Activated CD8-positive, alpha-beta T cell treated with anti-CD3 and anti-CD28 coated beads for 36 hours (primary cell): ENCODE measurements around the gene LRFN2. TPM values are rescaled to one million over a fixed set of nuclear protein-coding genes. Genes with fewer than 3 reads are reported as not detected.

Experiments used
- ATAC-seq: fragments of 200-7000 bp; cut with Tn5 transposase; one replicate; pipeline ENCODE4 v1.10.0; 2021; ENCODE audit warnings: mild to moderate bottlenecking, moderate library complexity
- CTCF ChIA-PET: fragments of 350-600 bp; sonication (Branson Sonifier 250); formaldehyde crosslinking; loops from one replicate; lab custom pipeline; 2021; ENCODE audit warnings: antibody characterized with exemption; lab: Charles Lee
- POLR2A ChIA-PET: fragments of 350-600 bp; sonication (Branson Sonifier 250); formaldehyde crosslinking; loops from one replicate; lab custom pipeline; 2021; ENCODE audit warnings: antibody characterized with exemption; lab: Charles Lee
- DNase-seq: peaks from one replicate; pipeline ENCODE4 v3.0.0-alpha.2; 2020
- H3K27ac Mint-ChIP-seq: one replicate; pipeline ENCODE4 v1.8.0; 2021; ENCODE audit warnings: mild to moderate bottlenecking, mixed read lengths
- H3K27me3 Mint-ChIP-seq: one replicate; pipeline ENCODE4 v1.8.0; 2021; ENCODE audit warnings: mixed read lengths
- H3K36me3 Mint-ChIP-seq: one replicate; pipeline ENCODE4 v1.8.0; 2021; ENCODE audit warnings: low read depth, mixed read lengths
- H3K4me1 Mint-ChIP-seq: one replicate; pipeline ENCODE4 v1.8.0; 2021; ENCODE audit warnings: low read depth, mixed read lengths
- H3K4me3 Mint-ChIP-seq: one replicate; pipeline ENCODE4 v1.8.0; 2021; ENCODE audit warnings: mild to moderate bottlenecking, moderate library complexity, mixed read lengths
- H3K9me3 Mint-ChIP-seq: one replicate; pipeline ENCODE4 v1.8.0; 2021; ENCODE audit warnings: mixed read lengths
- intact Hi-C: fragments of 100-400 bp; cut with micrococcal nuclease; formaldehyde crosslinking; loops from one replicate; pipeline ENCODE4 v1.10.0; 2022
- total RNA-seq, 2 experiments: library from RNA; stranded (reverse); gene quantifications; one replicate each; pipeline ENCODE4 v1.2.3, GENCODE V29; 2021
- TF ChIP-seq, protein P1 (sequence below): fragments of 200-600 bp; IDR thresholded peaks from one replicate; pipeline ENCODE4 v1.8.0; 2022; ENCODE audit warnings: antibody characterized with exemption, mild to moderate bottlenecking

Gene LRFN2
- total RNA-seq, 2 experiments from 2014 or later: not detected

DNA sequence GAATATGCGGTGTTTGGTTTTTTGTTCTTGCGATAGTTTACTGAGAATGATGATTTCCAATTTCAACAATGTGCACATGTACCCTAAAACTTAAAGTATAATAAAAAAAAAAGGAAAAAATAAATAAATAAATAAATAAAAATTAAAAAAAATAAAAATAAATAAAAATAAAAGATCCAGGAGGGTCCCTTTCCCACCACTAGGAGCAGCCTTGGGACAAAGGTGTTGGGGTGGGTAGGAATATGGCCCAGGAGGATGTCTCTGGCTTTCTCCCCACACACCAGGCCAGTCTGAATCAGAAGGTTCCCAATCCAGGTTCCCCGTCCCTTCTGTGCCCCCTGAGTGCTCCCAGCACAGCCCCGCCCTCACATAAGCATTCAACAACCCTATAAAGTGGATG lies 9.5 kb downstream of the LRFN2 start:
- H3K36me3 Mint-ChIP-seq: no peaks in the 10 kb centered on the region
- H3K9me3 Mint-ChIP-seq: no peaks in the 10 kb centered on the region
- DNase-seq (no peak), ATAC-seq (no peak)
- ChIA-PET CTCF (no interaction called here), POLR2A (no interaction called here)
- H3K4me3 Mint-ChIP-seq: no peak overlapping the region
- H3K27ac Mint-ChIP-seq: no peak overlapping the region
- no peaks in the 10 kb centered on the region for H3K4me1 Mint-ChIP-seq
- no peaks in the 10 kb centered on the region for H3K27me3 Mint-ChIP-seq
- intact Hi-C loops: no loop called here
- TF ChIP-seq, protein P1, sequence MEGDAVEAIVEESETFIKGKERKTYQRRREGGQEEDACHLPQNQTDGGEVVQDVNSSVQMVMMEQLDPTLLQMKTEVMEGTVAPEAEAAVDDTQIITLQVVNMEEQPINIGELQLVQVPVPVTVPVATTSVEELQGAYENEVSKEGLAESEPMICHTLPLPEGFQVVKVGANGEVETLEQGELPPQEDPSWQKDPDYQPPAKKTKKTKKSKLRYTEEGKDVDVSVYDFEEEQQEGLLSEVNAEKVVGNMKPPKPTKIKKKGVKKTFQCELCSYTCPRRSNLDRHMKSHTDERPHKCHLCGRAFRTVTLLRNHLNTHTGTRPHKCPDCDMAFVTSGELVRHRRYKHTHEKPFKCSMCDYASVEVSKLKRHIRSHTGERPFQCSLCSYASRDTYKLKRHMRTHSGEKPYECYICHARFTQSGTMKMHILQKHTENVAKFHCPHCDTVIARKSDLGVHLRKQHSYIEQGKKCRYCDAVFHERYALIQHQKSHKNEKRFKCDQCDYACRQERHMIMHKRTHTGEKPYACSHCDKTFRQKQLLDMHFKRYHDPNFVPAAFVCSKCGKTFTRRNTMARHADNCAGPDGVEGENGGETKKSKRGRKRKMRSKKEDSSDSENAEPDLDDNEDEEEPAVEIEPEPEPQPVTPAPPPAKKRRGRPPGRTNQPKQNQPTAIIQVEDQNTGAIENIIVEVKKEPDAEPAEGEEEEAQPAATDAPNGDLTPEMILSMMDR: no peak

DNA sequence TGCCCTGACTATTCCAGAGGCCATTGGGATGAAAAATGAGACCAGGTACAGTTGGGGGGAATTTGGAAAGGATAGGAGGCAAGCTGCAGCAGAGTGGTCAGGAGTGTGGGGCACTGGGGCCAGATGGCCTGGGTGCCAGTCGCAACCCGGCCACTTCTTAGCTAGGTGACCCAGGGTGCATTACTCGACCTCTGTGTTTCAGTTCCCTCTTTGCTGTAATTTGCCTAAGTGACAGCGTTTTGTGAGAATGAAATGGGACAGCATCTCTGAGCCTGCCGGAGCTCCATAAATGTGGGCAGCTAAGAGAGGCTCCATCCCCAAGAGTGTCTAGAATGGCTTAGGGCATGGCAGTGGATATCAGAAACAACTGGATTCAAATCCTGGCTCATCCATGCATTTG lies 13.9 kb downstream of the LRFN2 start:
- ATAC-seq (no peak), DNase-seq (no peak)
- ChIA-PET CTCF (no interaction called here), POLR2A (no interaction called here)
- TF ChIP-seq, protein P1: no peak
- Mint-ChIP-seq H3K27ac (no peak overlapping the region), H3K9me3 (no peaks in the 10 kb centered on the region), H3K36me3 (no peaks in the 10 kb centered on the region), H3K4me1 (no peaks in the 10 kb centered on the region), H3K4me3 (no peak overlapping the region), H3K27me3 (no peaks in the 10 kb centered on the region)
- intact Hi-C loops: no loop called here

DNA sequence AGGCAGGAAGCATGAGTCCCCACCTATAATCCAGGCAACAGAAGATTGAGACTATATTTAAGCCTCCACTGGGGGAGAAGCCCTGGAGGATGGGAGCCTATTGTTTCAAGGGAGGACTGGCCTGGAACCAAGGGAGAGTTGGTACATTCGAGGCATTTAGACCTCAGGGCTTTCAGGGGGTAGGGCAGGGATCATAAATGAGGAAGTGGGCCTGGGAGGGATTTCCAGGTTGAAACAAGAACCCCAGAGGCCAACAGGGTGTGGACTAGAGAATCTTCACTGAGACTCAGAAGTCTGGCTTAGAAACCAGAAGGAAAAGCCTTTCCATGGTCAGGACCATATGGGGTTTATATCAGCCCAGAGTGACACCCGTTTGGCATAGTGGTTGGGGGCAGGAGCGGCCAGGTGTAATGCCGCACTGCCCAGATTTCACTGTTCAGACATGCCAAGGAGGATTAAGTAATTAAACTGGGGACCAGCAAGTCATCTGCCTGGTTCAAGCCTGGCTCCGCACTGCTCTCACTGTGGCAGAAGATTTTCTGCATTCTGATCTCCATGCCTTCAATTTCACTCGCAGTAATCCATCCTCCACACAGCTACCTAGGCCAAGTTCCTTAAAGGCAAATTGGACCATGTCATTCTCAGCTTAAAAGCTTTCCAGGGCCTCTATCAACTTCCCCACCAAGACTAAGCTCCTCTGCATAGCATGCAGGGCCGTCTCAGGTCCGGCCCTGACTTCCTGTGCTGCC lies 17.8 kb downstream of the LRFN2 start:
- Mint-ChIP-seq H3K36me3 (no peaks in the 10 kb centered on the region), H3K4me1 (no peaks in the 10 kb centered on the region), H3K27me3 (no peaks in the 10 kb centered on the region), H3K27ac (no peak overlapping the region), H3K9me3 (no peaks in the 10 kb centered on the region), H3K4me3 (no peak overlapping the region)
- ChIA-PET CTCF (no interaction called here), POLR2A (no interaction called here)
- intact Hi-C loops: no loop called here
- ATAC-seq (no peak), DNase-seq (no peak)
- TF ChIP-seq, protein P1: no peak

DNA sequence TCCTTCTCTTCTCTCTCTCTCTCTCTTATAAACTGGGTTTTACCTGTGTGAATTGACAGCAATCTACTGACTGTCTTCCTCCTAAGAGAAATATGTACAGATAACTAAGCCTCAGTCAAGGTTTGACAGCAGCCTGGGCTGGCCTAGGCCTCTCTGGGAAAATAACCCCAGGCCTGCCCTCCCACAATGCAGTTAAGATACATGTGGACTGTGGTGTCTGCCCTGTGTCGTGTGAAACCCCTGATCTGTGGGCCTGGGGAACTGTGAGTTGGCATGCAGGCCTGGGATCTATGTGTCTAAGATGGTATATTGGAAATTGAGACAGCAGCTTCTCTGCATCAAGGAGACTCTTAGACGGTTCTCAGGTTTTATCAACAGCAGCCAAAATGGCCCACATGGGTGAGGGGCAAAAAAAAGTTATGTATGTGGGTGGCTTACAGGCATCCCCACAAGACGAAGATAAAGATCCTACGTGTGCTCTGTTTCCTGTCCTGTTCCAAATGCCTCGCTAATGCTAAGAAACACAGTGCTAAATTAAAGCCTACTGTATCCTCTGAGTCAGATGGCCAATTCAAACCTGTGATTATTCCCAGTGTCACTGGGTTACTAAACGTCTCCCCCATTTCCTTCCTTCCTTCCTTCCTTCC lies 19.0 kb downstream of the LRFN2 start:
- intact Hi-C loops: no loop called here
- DNase-seq: no peak
- Mint-ChIP-seq H3K27me3 (no peaks in the 10 kb centered on the region), H3K36me3 (no peaks in the 10 kb centered on the region), H3K4me3 (no peak overlapping the region), H3K4me1 (no peaks in the 10 kb centered on the region), H3K9me3 (no peaks in the 10 kb centered on the region), H3K27ac (no peak overlapping the region)
- no peak for ATAC-seq
- CTCF ChIA-PET: no interaction called here
- TF ChIP-seq, protein P1: no peak
- POLR2A ChIA-PET: no interaction called here

DNA sequence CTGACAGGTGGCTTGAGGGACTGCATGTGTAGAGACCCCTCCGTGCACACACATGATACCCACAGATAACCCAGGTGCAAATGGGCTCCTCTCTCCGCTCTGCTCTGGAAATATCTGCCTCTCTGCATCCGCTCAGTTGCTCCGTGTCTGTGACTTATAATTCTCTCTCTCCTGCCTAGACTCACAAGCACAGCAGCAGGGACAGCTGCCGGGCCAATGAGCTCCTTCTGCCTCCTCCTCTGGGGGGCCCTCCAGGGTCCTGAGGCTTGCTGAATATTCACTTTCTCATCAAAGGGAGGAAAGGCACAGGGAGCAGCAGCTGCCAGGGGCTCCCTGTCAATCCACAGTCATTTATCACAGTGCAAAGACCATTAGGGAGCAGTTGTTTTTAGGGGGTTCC lies 24.1 kb downstream of the LRFN2 start:
- TF ChIP-seq, protein P1: no peak
- Mint-ChIP-seq H3K4me3 (no peak overlapping the region), H3K27me3 (no peaks in the 10 kb centered on the region), H3K27ac (no peak overlapping the region), H3K4me1 (no peaks in the 10 kb centered on the region), H3K9me3 (no peaks in the 10 kb centered on the region), H3K36me3 (no peaks in the 10 kb centered on the region)
- ChIA-PET POLR2A (no interaction called here), CTCF (interaction anchor here (0.6 to 1.0 kb wide), 3 partner anchors 24 to 697 kb away, joined by 3 read pairs; partner anchors contain the start of gene LRFN2)
- intact Hi-C loops: no loop called here
- no peak for DNase-seq
- ATAC-seq: no peak
